Peyer's patch (tissue), 4 donors: ENCODE data around the gene SLC7A7.

Source experiments
- CTCF ChIP-seq, 6 experiments: fragments of 450-650 bp in 4 of 6; fragments of 200-600 bp in 2 of 6; sonication (generic) in 1 of 6; IDR thresholded peaks; one replicate each; pipeline ENCODE4 v1.5.1; 2017 to 2019; ENCODE audit warnings: antibody characterized with exemption in 6 of 6, mild to moderate bottlenecking in 3 of 6, moderate library complexity in 1 of 6
- POLR2A ChIP-seq, 2 donors: fragments of 450-650 bp; IDR thresholded peaks; one replicate each; pipeline ENCODE4 v1.5.1; 2017; ENCODE audit warnings: antibody characterized with exemption in 2 of 2, mild to moderate bottlenecking in 2 of 2, moderate library complexity in 2 of 2

- TF ChIP-seq POLR2A (IDR thresholded peaks at IDR 0.05) (no peak), CTCF (IDR thresholded peaks at IDR 0.05) (no peak)
Observed at GRCh38 chr14:22847661-22848341, 32.6 kb upstream of the SLC7A7 start.
